ENCODE data around the gene CRTC2.

CRTC2 gene

GRCh38 chr1:153956997-153957715, 1.3 kb downstream of the CRTC2 start:
- TF ChIP-seq BACH2 (CRISPR knock-in tag; IDR thresholded peaks at IDR 0.05; ENCODE audit: borderline replicate concordance): no peak
- TF ChIP-seq GLIS3 (CRISPR knock-in tag; IDR thresholded peaks at IDR 0.05): no peak
- no peak for TF ChIP-seq TSHZ2 (CRISPR knock-in tag; IDR thresholded peaks at IDR 0.05)
- peak; percentile 0; the same call in 1 of the 3 replicates for ATAC-seq

DNA sequence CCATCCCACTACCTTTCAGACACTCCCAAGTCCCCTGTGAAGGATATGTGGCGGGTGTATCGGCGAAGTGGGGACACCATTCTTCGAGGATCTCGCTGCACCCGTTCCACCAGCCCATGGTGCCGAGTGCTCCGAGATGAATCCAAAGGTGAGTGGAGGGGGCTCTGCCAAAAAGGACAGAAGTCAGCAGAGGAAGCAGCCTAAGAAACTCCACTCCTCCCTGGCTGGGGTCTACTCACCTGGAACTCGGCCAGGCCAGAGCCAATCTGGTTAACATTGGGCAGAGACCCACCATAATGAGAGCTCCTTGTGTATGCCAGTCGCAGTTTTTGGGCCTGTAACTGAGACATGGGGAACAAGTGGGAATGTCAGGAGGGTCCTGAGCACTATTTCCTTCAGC, 3.6 kb downstream of the CRTC2 start:
- TF ChIP-seq TSHZ2 (CRISPR knock-in tag; IDR thresholded peaks at IDR 0.05) (no peak), ZFP3 (CRISPR knock-in tag; IDR thresholded peaks at IDR 0.05) (no peak), CSDC2 (CRISPR knock-in tag; IDR thresholded peaks at IDR 0.05) (no peak), ZNF8 (CRISPR knock-in tag; IDR thresholded peaks at IDR 0.05) (no peak), ISL1 (CRISPR knock-in tag; IDR thresholded peaks at IDR 0.05) (no peak), ZFP30 (CRISPR knock-in tag; IDR thresholded peaks at IDR 0.05) (no peak), BACH2 (CRISPR knock-in tag; IDR thresholded peaks at IDR 0.05; ENCODE audit: borderline replicate concordance) (no peak), PPARA (CRISPR knock-in tag; IDR thresholded peaks at IDR 0.05; ENCODE audit: borderline replicate concordance) (no peak), GLIS3 (CRISPR knock-in tag; IDR thresholded peaks at IDR 0.05) (no peak), SNAI2 (CRISPR knock-in tag; IDR thresholded peaks at IDR 0.05) (no peak), ESRRG (CRISPR knock-in tag; IDR thresholded peaks at IDR 0.05) (no peak)
- TF ChIP-seq, protein P1, sequence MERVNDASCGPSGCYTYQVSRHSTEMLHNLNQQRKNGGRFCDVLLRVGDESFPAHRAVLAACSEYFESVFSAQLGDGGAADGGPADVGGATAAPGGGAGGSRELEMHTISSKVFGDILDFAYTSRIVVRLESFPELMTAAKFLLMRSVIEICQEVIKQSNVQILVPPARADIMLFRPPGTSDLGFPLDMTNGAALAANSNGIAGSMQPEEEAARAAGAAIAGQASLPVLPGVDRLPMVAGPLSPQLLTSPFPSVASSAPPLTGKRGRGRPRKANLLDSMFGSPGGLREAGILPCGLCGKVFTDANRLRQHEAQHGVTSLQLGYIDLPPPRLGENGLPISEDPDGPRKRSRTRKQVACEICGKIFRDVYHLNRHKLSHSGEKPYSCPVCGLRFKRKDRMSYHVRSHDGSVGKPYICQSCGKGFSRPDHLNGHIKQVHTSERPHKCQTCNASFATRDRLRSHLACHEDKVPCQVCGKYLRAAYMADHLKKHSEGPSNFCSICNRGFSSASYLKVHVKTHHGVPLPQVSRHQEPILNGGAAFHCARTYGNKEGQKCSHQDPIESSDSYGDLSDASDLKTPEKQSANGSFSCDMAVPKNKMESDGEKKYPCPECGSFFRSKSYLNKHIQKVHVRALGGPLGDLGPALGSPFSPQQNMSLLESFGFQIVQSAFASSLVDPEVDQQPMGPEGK (CRISPR knock-in tag; IDR thresholded peaks at IDR 0.05; ENCODE audit: borderline replicate concordance): no peak
- TF ChIP-seq, protein P2, sequence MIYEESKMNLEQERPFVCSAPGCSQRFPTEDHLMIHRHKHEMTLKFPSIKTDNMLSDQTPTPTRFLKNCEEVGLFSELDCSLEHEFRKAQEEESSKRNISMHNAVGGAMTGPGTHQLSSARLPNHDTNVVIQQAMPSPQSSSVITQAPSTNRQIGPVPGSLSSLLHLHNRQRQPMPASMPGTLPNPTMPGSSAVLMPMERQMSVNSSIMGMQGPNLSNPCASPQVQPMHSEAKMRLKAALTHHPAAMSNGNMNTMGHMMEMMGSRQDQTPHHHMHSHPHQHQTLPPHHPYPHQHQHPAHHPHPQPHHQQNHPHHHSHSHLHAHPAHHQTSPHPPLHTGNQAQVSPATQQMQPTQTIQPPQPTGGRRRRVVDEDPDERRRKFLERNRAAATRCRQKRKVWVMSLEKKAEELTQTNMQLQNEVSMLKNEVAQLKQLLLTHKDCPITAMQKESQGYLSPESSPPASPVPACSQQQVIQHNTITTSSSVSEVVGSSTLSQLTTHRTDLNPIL (CRISPR knock-in tag; IDR thresholded peaks at IDR 0.05; ENCODE audit: low read depth): no peak
- TF ChIP-seq, protein P3, sequence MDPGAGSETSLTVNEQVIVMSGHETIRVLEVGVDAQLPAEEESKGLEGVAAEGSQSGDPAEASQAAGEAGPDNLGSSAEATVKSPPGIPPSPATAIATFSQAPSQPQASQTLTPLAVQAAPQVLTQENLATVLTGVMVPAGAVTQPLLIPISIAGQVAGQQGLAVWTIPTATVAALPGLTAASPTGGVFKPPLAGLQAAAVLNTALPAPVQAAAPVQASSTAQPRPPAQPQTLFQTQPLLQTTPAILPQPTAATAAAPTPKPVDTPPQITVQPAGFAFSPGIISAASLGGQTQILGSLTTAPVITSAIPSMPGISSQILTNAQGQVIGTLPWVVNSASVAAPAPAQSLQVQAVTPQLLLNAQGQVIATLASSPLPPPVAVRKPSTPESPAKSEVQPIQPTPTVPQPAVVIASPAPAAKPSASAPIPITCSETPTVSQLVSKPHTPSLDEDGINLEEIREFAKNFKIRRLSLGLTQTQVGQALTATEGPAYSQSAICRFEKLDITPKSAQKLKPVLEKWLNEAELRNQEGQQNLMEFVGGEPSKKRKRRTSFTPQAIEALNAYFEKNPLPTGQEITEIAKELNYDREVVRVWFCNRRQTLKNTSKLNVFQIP (CRISPR knock-in tag; IDR thresholded peaks at IDR 0.05; ENCODE audit: borderline replicate concordance, low read depth): no peak
- no peak for ATAC-seq

DNA sequence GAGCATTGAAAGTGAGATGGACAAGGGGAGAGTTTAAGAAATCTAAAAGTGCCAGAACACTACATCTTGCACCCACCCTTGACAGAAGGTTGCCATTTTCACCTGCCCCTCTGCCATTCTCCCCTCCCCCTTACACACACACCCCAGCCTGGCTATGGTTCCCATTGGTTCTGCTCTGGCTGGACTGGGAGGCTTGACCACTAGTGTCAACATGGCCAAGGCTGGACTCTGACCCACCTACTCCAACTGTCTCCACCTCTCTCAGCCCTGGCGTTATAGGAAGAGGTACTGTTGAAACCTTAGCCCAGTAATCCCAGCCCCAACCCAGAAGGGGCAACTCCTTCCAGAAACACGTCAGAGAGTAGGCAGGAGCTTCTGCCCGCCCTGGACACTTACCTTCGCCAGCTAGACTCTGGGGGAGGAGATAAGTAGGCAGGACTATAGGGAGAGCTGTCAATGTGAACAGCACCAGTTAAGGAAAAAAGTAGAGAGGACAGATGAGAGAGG, 4.5 kb downstream of the CRTC2 start:
- ATAC-seq: no peak
- no peak for TF ChIP-seq ZNF70 (CRISPR knock-in tag; IDR thresholded peaks at IDR 0.05)
- no peak for TF ChIP-seq RARB (CRISPR knock-in tag; IDR thresholded peaks at IDR 0.05)
- no peak for TF ChIP-seq CSDC2 (CRISPR knock-in tag; IDR thresholded peaks at IDR 0.05)
- TF ChIP-seq TOX (CRISPR knock-in tag; IDR thresholded peaks at IDR 0.05; ENCODE audit: borderline replicate concordance): no peak
- TF ChIP-seq GLIS3 (CRISPR knock-in tag; IDR thresholded peaks at IDR 0.05): no peak
- TF ChIP-seq, protein P4, sequence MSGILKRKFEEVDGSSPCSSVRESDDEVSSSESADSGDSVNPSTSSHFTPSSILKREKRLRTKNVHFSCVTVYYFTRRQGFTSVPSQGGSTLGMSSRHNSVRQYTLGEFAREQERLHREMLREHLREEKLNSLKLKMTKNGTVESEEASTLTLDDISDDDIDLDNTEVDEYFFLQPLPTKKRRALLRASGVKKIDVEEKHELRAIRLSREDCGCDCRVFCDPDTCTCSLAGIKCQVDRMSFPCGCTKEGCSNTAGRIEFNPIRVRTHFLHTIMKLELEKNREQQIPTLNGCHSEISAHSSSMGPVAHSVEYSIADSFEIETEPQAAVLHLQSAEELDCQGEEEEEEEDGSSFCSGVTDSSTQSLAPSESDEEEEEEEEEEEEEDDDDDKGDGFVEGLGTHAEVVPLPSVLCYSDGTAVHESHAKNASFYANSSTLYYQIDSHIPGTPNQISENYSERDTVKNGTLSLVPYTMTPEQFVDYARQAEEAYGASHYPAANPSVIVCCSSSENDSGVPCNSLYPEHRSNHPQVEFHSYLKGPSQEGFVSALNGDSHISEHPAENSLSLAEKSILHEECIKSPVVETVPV (CRISPR knock-in tag; IDR thresholded peaks at IDR 0.05): no peak
- TF ChIP-seq ZFP30 (CRISPR knock-in tag; IDR thresholded peaks at IDR 0.05): no peak
- no peak for TF ChIP-seq ZC3H10 (CRISPR knock-in tag; IDR thresholded peaks at IDR 0.05)
- TF ChIP-seq, protein P2 (CRISPR knock-in tag; IDR thresholded peaks at IDR 0.05; ENCODE audit: low read depth): no peak
- no peak for TF ChIP-seq ESRRG (CRISPR knock-in tag; IDR thresholded peaks at IDR 0.05)
- TF ChIP-seq TSHZ2 (CRISPR knock-in tag; IDR thresholded peaks at IDR 0.05): no peak
- TF ChIP-seq ZFP3 (CRISPR knock-in tag; IDR thresholded peaks at IDR 0.05): no peak
